GM18907 (cell line): Measurements from ENCODE around the gene DCAF7.

ENCODE experiments used
- ATAC-seq: cut with Tn5 transposase; IDR thresholded peaks from one replicate; pipeline ENCODE4 v1.9.1; 2021; ENCODE audit warnings: mild to moderate bottlenecking, moderate library complexity; ENCODE audit not compliant: unreplicated experiment

The DCAF7 gene

GRCh38 chr17:63543822-63544420 is 6.4 kb upstream of the DCAF7 start:
- ATAC-seq, result no peak

- no peak for ATAC-seq
Observed at GRCh38 chr17:63544467-63545301, 5.6 kb upstream of the DCAF7 start.

- no peak for ATAC-seq
Observed at GRCh38 chr17:63546308-63547082, 3.8 kb upstream of the DCAF7 start.

GRCh38 chr17:63547083-63547523 is 3.2 kb upstream of the DCAF7 start:
- no peak for ATAC-seq

GRCh38 chr17:63549289-63549945 is 860 bp upstream of the DCAF7 start:
- ATAC-seq, result peak; percentile 25

- peak; percentile 3 for ATAC-seq
Observed at GRCh38 chr17:63550817-63551639, 751 bp downstream of the DCAF7 start.

- ATAC-seq, result no peak
Observed at GRCh38 chr17:63552211-63552610, 1.9 kb downstream of the DCAF7 start.

GRCh38 chr17:63555500-63556156 is 5.4 kb downstream of the DCAF7 start:
- no peak for ATAC-seq

- no peak for ATAC-seq
Observed at GRCh38 chr17:63557416-63557815, 7.1 kb downstream of the DCAF7 start.

GRCh38 chr17:63558441-63558840 is 8.2 kb downstream of the DCAF7 start:
- no peak for ATAC-seq

GRCh38 chr17:63561819-63562218 is 11.5 kb downstream of the DCAF7 start:
- ATAC-seq, result no peak

- ATAC-seq, result no peak
Observed at GRCh38 chr17:63563339-63563738, 13.1 kb downstream of the DCAF7 start.

- no peak for ATAC-seq
Observed at GRCh38 chr17:63564562-63564961, 14.3 kb downstream of the DCAF7 start.

GRCh38 chr17:63567229-63567628 is 17.0 kb downstream of the DCAF7 start:
- no peak for ATAC-seq

- ATAC-seq, result no peak
Observed at GRCh38 chr17:63568563-63568962, 18.3 kb downstream of the DCAF7 start.

- no peak for ATAC-seq
Observed at GRCh38 chr17:63571632-63572310, 21.5 kb downstream of the DCAF7 start.

GRCh38 chr17:63573634-63574033 is 23.4 kb downstream of the DCAF7 start:
- no peak for ATAC-seq

- ATAC-seq, result no peak
Observed at GRCh38 chr17:63578027-63578768, 27.9 kb downstream of the DCAF7 start.

GRCh38 chr17:63578769-63579111 is 28.5 kb downstream of the DCAF7 start:
- ATAC-seq, result no peak
